Choroid plexus epithelial cell (primary cell): ENCODE measurements around the gene PIEZO2.
"Not testable (repeated sequence)": the region's sequence is repeated elsewhere in the genome, so short reads cannot be mapped to it uniquely, and the experiment has no call there.

Experiments used
- DNase-seq: peaks from one replicate; pipeline ENCODE4 v3.0.0-alpha.2; 2010; ENCODE audit warnings: low read depth
- H3K4me3 ChIP-seq: 2 replicates; pipeline ENCODE4 v1.5.1; 2011; ENCODE audit warnings: low read depth, mild to moderate bottlenecking, control low read depth, low read length, moderate library complexity
- TF ChIP-seq, protein P1 (sequence below): conservative IDR thresholded peaks from 2 replicates; pipeline ENCODE4 v1.5.1; 2011; ENCODE audit warnings: low read depth, mild to moderate bottlenecking, control low read depth, inconsistent platforms, low read length, moderate library complexity

The PIEZO2 gene

DNA sequence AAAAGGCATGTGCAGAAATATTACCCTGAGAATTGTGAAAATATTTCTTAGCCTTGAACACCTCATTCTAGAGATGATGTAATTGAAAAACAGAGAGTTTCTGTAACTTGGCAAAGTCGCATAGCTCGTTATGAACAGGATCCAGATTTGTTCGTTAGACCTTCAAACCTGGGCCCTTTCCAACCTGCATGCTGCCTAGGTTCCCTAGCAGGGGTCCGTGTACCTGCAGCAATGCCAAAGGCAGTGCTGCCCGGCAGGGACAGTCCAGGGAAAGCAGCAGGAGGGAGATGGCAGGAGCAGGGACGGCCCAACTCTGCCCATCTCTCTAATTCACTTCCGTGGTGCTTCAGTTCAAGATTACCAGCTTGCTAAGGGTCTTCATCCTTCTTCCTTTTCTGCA is 12.0 kb downstream of the PIEZO2 start:
- DNase-seq: no peak
- TF ChIP-seq, protein P1, sequence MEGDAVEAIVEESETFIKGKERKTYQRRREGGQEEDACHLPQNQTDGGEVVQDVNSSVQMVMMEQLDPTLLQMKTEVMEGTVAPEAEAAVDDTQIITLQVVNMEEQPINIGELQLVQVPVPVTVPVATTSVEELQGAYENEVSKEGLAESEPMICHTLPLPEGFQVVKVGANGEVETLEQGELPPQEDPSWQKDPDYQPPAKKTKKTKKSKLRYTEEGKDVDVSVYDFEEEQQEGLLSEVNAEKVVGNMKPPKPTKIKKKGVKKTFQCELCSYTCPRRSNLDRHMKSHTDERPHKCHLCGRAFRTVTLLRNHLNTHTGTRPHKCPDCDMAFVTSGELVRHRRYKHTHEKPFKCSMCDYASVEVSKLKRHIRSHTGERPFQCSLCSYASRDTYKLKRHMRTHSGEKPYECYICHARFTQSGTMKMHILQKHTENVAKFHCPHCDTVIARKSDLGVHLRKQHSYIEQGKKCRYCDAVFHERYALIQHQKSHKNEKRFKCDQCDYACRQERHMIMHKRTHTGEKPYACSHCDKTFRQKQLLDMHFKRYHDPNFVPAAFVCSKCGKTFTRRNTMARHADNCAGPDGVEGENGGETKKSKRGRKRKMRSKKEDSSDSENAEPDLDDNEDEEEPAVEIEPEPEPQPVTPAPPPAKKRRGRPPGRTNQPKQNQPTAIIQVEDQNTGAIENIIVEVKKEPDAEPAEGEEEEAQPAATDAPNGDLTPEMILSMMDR: no peak
- no peak overlapping the region for H3K4me3 ChIP-seq

DNA sequence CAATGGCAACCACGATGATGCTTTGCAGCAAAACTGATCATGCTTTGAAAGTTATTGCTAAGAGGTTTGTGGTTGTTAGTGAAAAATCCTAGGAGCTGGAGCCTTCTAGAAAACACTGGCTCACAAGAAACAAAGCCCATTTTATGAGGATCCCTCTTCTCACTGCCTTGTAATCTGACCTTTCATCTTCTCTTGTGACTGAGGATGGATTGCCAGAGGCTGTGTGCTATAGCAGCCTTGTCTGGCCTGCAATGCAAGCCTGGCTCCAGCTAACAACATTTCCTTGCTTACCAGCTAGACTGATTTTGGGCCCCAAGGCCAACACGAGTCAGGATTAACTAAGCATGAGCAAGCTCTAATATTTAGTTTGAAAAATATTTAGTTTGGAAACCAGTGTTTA is 13.1 kb downstream of the PIEZO2 start:
- DNase-seq: peak; percentile 48
- TF ChIP-seq, protein P1: no peak
- H3K4me3 ChIP-seq: no peak overlapping the region

DNA sequence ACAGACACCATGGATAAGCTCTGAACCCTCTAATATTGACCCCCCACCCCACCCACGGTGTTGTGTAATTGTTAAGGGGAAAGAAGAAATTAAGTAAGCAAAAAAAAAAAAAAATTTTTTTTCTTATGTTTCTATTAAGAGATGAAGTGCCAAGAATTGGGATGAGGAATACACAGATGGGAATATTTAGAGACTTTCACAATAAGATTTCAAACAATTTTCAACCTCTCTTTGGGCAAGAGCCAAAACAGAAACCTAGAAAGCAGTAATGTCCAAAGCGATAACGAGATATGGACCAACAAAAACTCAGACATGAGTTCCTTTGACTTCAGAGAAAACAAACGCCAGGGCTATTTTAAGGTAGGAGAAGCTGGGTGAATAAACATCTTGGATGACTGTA is 14.4 kb downstream of the PIEZO2 start:
- DNase-seq: peak; percentile 72
- no peak overlapping the region for H3K4me3 ChIP-seq
- TF ChIP-seq, protein P1: no peak

DNA sequence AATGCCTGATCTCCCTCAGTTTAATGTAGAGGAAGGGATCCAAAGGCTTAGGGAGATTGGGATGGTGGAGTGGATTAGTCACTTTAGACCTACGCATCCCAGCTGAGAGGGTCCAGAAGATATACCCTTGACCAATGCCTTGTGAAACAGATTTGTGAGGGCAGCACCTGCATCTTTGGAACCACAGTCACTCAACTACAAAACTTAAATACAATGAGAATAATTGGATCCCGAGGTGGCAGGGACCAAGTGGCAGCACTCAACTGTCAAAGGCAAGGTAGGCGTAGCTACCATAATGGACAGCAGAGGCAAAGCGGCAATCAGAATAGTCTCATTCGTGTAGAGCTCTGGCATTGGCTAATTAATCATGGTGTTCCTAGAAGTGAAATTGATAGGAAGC is 20.3 kb downstream of the PIEZO2 start:
- DNase-seq: not testable (repeated sequence)

DNA sequence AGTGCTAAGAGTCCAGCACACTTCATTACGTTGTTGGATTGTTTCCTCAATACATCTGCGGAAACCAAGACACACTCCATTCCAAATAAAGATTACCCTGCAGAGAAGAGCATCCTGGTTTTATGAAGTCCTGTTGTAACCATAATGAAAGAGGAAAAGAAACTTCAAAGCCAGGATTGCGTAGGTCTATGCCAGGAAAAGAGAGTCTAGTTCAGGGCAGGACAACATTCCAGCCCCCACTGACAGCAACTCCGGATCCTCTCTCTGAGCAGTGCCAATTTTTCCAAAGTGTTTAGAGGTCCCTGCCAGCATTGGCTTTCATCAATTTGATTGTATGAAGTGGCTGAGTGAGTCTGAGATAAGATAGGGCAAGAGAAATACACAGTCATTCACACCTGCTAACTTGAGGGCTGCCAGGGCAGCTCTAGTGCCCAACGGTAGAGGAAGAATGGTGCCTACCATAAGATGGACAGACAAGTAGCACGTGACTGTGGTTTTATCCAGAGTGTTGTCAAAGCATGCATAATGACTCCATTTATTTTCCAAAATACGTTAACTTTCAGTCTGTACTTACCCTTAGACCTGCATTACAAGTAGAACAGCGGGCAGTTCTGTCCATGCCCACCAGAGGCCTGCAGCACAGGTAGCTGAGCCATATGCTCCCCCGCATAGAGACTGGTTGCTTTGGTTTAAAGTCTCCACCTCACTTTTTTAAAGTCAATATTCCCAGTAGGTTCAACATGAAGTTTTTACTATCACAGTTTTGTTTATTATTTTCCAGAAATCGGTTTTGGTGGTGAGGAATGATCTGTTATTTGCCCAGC is 23.7 kb downstream of the PIEZO2 start:
- TF ChIP-seq, protein P1: no peak
- DNase-seq: no peak
- H3K4me3 ChIP-seq: no peak overlapping the region

More for the DNA sequence above, 20.3 kb downstream of the PIEZO2 start:
- not testable (repeated sequence) for H3K4me3 ChIP-seq

DNA sequence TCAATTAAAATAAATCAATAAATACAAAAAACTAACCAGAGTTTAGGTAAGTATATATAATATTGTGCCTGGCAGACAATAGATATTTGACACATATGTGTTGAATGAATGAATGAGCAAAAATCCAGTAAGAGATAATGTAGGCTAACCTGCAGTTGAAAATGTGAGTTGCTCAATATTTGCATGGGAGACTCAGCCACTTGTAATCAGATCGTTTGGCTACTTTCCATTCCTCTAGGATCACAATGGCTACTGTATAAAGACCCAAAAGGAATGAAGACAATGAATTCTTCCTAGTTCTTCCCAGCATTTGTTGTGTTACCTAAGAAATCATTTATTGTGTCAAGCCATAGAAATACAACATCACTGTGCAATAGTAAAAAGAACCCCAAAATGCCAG is 25.3 kb downstream of the PIEZO2 start:
- TF ChIP-seq, protein P1: no peak
- no peak for DNase-seq
- no peak overlapping the region for H3K4me3 ChIP-seq

DNA sequence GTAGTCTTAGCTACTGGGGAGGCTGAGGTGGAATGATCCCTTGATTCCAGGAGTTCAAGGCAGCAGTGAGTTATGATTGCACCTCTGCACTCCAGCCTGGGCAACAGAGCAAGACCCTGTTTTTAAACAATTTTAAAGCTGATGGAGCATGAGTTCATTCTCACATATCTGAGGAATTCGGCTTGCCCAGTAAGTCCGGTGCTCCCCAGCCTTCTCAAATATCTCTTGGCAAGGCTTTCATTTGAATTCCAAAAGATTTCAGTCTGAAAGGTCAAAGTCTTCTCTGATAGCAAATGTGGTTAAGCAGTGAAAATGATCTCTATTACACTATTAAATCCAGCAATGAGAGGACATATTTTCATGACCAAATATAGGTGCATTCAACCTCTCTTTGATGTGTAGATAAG is 27.9 kb downstream of the PIEZO2 start:
- TF ChIP-seq, protein P1: no peak
- peak; percentile 74 for DNase-seq
- no peak overlapping the region for H3K4me3 ChIP-seq
